HepG2 (cell line): ENCODE measurements around the gene EFNA2. TPM values are rescaled to one million over a fixed set of nuclear protein-coding genes. Genes with fewer than 3 reads are reported as not detected.
A peak's percentile ranks its signal among the peaks of the same experiment; 100 is the strongest.

Experiments
- ATF2 ChIP-seq: sonication (generic); formaldehyde crosslinking; IDR thresholded peaks from 2 replicates; pipeline ENCODE4 v1.4.0; 2020; ENCODE audit warnings: missing genetic modification reagents
- KLF11 ChIP-seq: IDR thresholded peaks from 2 replicates; pipeline ENCODE4 v1.6.1; 2016; ENCODE audit warnings: missing compliant biosample characterization
- MEF2D ChIP-seq: sonication (generic); formaldehyde crosslinking; IDR thresholded peaks from 2 replicates; pipeline ENCODE4 v1.5.1; 2020; ENCODE audit warnings: mild to moderate bottlenecking, missing genetic modification reagents
- MTERF4 ChIP-seq: sonication (generic); formaldehyde crosslinking; IDR thresholded peaks from 2 replicates; pipeline ENCODE4 v1.8.0; 2023; ENCODE audit warnings: mild to moderate bottlenecking, missing genetic modification reagents
- NR0B2 ChIP-seq: sonication (generic); formaldehyde crosslinking; IDR thresholded peaks from 2 replicates; pipeline ENCODE4 v1.4.0; 2020; ENCODE audit warnings: mild to moderate bottlenecking, missing genetic modification reagents
- PBX3 ChIP-seq: sonication (generic); formaldehyde crosslinking; IDR thresholded peaks from 2 replicates; pipeline ENCODE4 v1.8.1; 2023; ENCODE audit warnings: missing genetic modification reagents, inconsistent platforms, borderline replicate concordance
- PCBP2 ChIP-seq: fragments of 200-400 bp; formaldehyde crosslinking; optimal IDR thresholded peaks from 2 replicates; pipeline ENCODE3; 2018; ENCODE audit warnings: low read length, low read depth; ENCODE audit not compliant: poor library complexity, severe bottlenecking
- PHF5A ChIP-seq: IDR thresholded peaks from one replicate; pipeline ENCODE4 v1.6.1; 2018; ENCODE audit warnings: low read depth, missing genetic modification reagents; ENCODE audit not compliant: unreplicated experiment
- SNRNP70 ChIP-seq: fragments of 200-400 bp; formaldehyde crosslinking; IDR thresholded peaks from 2 replicates; pipeline ENCODE4 v1.6.1; 2017; ENCODE audit warnings: mild to moderate bottlenecking, low read depth, low read length, moderate library complexity
- SP4 ChIP-seq: sonication (generic); formaldehyde crosslinking; IDR thresholded peaks from 2 replicates; pipeline ENCODE4 v1.8.1; 2023; ENCODE audit warnings: mild to moderate bottlenecking, missing genetic modification reagents
- XRCC5 ChIP-seq: fragments of 200-400 bp; formaldehyde crosslinking; optimal IDR thresholded peaks from 2 replicates; pipeline ENCODE3; 2017; ENCODE audit warnings: mild to moderate bottlenecking, low read length
- ZBTB40 ChIP-seq, 2 experiments: fragments of 450-650 bp in 1 of 2; sonication (generic) in 1 of 2; formaldehyde crosslinking in 1 of 2; IDR thresholded peaks; 2 replicates each; pipeline versions ENCODE4 v1.6.1 to v1.8.0; 2016 to 2022; ENCODE audit warnings: antibody characterized with exemption in 1 of 2, mild to moderate bottlenecking in 1 of 2, missing genetic modification reagents in 1 of 2
- ZNF234 ChIP-seq: sonication (generic); formaldehyde crosslinking; conservative IDR thresholded peaks from 2 replicates; pipeline ENCODE4 v1.5.1; 2020; ENCODE audit warnings: mild to moderate bottlenecking, missing genetic modification reagents
- ZNF382 ChIP-seq: sonication (generic); formaldehyde crosslinking; IDR thresholded peaks from 2 replicates; pipeline ENCODE4 v1.5.0; 2020; ENCODE audit warnings: missing genetic modification reagents, mild to moderate bottlenecking, borderline replicate concordance
- ZNF816 ChIP-seq: sonication (generic); formaldehyde crosslinking; IDR thresholded peaks from 2 replicates; pipeline ENCODE4 v1.8.0; 2022; ENCODE audit warnings: missing genetic modification reagents, mild to moderate bottlenecking, borderline replicate concordance
- polyA plus RNA-seq, 8 experiments: library from polyadenylated mRNA; depleted of rRNA in 3 of 8; stranded (reverse) in 7 of 8; unstranded in 1 of 8; fragments of >200 nt; fragmentation: Illumina TruSeq in 4 of 8; extraction: Trizol in 4 of 8; gene quantifications; 2 replicates each; pipeline versions ENCODE4 v1.2.1 to v1.2.3, GENCODE V29; 2011 to 2016; ENCODE audit warnings: low read depth in 4 of 8, missing spikeins in 1 of 8, mixed read lengths in 1 of 8; ENCODE audit not compliant: insufficient read depth in 1 of 8
- total RNA-seq, 5 experiments: library from RNA; depleted of rRNA; stranded (reverse); fragments of >200 nt; fragmentation: Illumina TruSeq; extraction: Trizol; gene quantifications; 2 replicates each; pipeline ENCODE4 v1.2.3, GENCODE V29; 2016; ENCODE audit warnings: low read depth in 1 of 5

The EFNA2 gene
- total and polyA plus RNA-seq, 2 of the 13 experiments (the other 11 are each of a cell fraction or from before 2014, with no cell fraction given): 6.0 to 9.9 TPM

GRCh38 chr19:1279782-1280341 lies 5.8 kb upstream of the EFNA2 start (continued):
- peak; percentile 67 for TF ChIP-seq XRCC5
- TF ChIP-seq ZBTB40 (IDR thresholded peaks at IDR 0.05): no peak
- TF ChIP-seq ZBTB40 (CRISPR knock-in tag; IDR thresholded peaks at IDR 0.05): no peak
- no peak; the same call in 1 of the 2 replicates for TF ChIP-seq KLF11
- TF ChIP-seq NR0B2 (CRISPR knock-in tag): no peak
- TF ChIP-seq PCBP2: no peak
- TF ChIP-seq PBX3 (CRISPR knock-in tag): no peak
- TF ChIP-seq ATF2 (CRISPR knock-in tag): no peak
- TF ChIP-seq MTERF4: no peak
- no peak for TF ChIP-seq ZNF382 (CRISPR knock-in tag)
- TF ChIP-seq MEF2D: no peak
- no peak for TF ChIP-seq ZNF234 (CRISPR knock-in tag)
- TF ChIP-seq ZNF816: no peak
- TF ChIP-seq SP4: no peak
- no peak for TF ChIP-seq PHF5A (CRISPR knock-in tag)
- TF ChIP-seq SNRNP70: no peak
